ENCODE data around the gene PLA2G4D. TPM values are rescaled to one million over a fixed set of nuclear protein-coding genes. Genes with fewer than 3 reads are reported as not detected.

Gene PLA2G4D
- total RNA-seq: not detected
- polyA plus RNA-seq: 0.03 TPM

DNA sequence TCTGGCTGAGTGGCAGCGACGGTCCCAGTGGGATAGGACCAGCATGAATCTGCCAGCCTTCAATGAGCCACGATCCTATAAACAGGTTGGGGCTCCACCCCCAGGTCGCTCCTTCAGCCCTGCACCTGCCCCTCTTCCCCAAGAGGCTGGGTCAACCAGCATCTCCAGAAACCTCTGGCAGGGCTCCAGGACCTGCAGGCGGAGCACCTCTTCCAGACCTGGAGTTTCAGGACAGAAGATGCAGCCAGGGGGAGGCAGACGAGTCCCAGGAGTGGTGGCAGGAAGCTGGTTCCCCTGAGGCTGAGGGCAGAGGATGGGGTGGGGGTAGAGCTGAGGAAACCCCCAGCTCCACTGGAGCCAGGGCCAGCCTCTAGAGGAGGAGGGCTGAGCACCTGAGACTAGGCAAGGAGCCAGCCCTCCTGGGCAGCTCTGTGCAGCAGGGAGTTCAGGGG lies at the start of gene PLA2G4D:
Gene PLA2G4D (minus strand): TSS at position 51 of the 452 bp plus-strand sequence. CDS start 103 bp downstream, outside the sequence.
- Histone ChIP-seq H3K4me1 (ENCODE audit: insufficient read depth) (no peaks in the 10 kb centered on the region), H3K4me3 (ENCODE audit: low read depth, low read length) (no peak within 1 kb of the TSS), H3K36me3 (ENCODE audit: insufficient read depth) (no peaks in the 10 kb centered on the region), H3K27ac (ENCODE audit: low read depth) (no peak within 1 kb of the TSS)
- no peak for DNase-seq (ENCODE audit: extremely low spot score)
- WGBS: 70% methylated on average over 6 of the region's 6 CpGs

DNA sequence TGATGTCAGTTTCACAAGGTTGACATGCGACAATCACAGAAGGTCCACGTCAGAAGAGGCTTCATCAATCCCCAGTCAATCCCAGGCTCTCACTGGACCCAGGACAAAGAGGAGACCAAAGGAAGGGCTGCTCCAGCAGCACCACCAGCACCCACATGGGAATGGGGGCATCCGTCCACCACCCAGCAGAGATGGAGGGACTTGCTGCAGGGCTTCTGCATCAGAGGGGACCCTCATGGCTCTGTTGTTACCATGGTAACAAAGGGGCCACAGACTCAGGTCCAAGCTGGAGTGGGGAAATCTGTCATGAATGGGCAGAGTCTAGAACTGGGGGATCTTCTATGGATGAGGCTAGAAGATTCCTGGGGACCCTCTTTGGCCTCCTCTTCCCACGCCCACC lies 49.0 kb upstream of the PLA2G4D start:
- DNase-seq (ENCODE audit: extremely low spot score): no peak
- no peak overlapping the region for H3K4me3 ChIP-seq (ENCODE audit: low read depth, low read length)
- no peak overlapping the region for H3K27ac ChIP-seq (ENCODE audit: low read depth)
- no peaks in the 10 kb centered on the region for H3K4me1 ChIP-seq (ENCODE audit: insufficient read depth)
- no peaks in the 10 kb centered on the region for H3K36me3 ChIP-seq (ENCODE audit: insufficient read depth)
- WGBS: 88% methylated on average over 4 of the region's 4 CpGs

GRCh38 chr15:42141795-42142667 lies 47.7 kb upstream of the PLA2G4D start:
- Histone ChIP-seq H3K4me1 (ENCODE audit: insufficient read depth) (no peaks in the 10 kb centered on the region), H3K4me3 (ENCODE audit: low read depth, low read length) (no peak overlapping the region), H3K36me3 (ENCODE audit: insufficient read depth) (no peaks in the 10 kb centered on the region), H3K27ac (ENCODE audit: low read depth) (no peak overlapping the region)
- DNase-seq (ENCODE audit: extremely low spot score): no peak
- WGBS: 82% methylated on average over 21 of the region's 21 CpGs

DNA sequence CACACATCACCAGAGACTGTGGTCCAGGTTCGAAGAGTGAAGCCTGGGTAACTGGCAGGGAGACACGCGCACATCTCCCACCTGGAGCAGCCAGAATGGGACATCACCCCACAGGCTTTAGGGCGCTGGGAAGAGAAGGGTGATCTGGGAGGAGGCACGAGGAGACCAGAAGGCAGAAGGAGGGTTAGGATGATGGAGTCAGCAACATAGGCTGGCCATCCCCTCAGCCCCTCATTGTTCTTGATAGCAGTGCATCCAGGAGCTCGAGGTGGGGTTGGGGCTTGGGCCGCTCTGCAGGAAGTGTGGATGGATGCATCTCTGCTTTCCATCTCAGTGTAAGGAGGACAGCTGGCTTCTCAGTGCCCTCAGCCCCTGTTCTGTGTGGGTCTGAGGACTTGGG lies 46.9 kb upstream of the PLA2G4D start:
- DNase-seq (ENCODE audit: extremely low spot score): no peak
- no peaks in the 10 kb centered on the region for H3K4me1 ChIP-seq (ENCODE audit: insufficient read depth)
- WGBS: 84% methylated on average over 7 of the region's 7 CpGs
- no peak overlapping the region for H3K27ac ChIP-seq (ENCODE audit: low read depth)
- no peak overlapping the region for H3K4me3 ChIP-seq (ENCODE audit: low read depth, low read length)
- no peaks in the 10 kb centered on the region for H3K36me3 ChIP-seq (ENCODE audit: insufficient read depth)

- no peak overlapping the region for H3K4me3 ChIP-seq (ENCODE audit: low read depth, low read length)
- H3K36me3 ChIP-seq (ENCODE audit: insufficient read depth): no peaks in the 10 kb centered on the region
- 80% methylated on average over 8 of the region's 8 CpGs for WGBS
- H3K27ac ChIP-seq (ENCODE audit: low read depth): no peak overlapping the region
- H3K4me1 ChIP-seq (ENCODE audit: insufficient read depth): no peaks in the 10 kb centered on the region
- DNase-seq (ENCODE audit: extremely low spot score): no peak
These were observed 46.2 kb upstream of the PLA2G4D start for GRCh38 chr15:42140383-42141070.

DNA sequence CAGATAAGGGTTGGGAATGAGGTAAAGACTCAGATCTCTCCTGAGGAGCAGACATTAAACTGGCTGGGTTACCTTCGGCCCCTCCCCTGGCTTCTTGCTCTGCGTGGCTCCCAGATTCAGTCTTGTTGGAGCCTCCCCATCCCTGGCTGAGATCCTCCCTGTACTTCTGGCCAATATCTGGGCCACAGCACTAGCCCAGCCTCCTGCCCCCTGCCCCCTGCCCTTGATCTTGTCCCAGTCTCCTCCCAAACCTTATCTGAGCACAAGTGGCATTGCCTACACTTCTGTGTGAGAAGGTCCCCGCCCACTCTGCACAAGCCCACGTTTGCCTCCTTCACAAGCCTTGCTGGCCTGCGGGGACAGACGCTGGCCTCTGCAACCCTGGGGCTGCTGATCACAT lies 45.2 kb upstream of the PLA2G4D start:
- no peak for DNase-seq (ENCODE audit: extremely low spot score)
- WGBS: 82% methylated on average over 6 of the region's 6 CpGs
- no peaks in the 10 kb centered on the region for H3K4me1 ChIP-seq (ENCODE audit: insufficient read depth)
- no peak overlapping the region for H3K27ac ChIP-seq (ENCODE audit: low read depth)
- H3K4me3 ChIP-seq (ENCODE audit: low read depth, low read length): no peak overlapping the region
- no peaks in the 10 kb centered on the region for H3K36me3 ChIP-seq (ENCODE audit: insufficient read depth)

GRCh38 chr15:42138968-42139386 lies 44.6 kb upstream of the PLA2G4D start:
- no peaks in the 10 kb centered on the region for H3K4me1 ChIP-seq (ENCODE audit: insufficient read depth)
- DNase-seq (ENCODE audit: extremely low spot score): no peak

DNA sequence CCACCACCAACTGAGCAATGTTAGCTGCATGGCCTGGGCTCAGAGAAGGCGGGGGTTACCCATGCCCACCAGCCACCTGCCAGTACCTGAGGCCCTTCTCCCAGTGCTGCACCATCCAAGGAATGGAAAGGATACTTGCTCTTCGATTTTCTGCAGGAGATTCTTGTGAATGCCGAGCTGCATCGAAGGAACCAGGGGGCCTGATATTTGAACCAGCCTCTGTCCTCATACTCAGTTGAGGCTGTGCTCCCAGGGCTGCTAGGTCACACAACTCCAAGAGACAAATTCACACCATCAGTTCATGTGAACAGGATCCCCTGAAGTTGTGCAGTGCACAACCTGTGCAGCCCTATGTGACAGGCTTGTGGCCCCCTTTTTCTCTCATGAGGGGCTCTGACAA lies 44.0 kb upstream of the PLA2G4D start:
- no peak overlapping the region for H3K4me3 ChIP-seq (ENCODE audit: low read depth, low read length)
- H3K36me3 ChIP-seq (ENCODE audit: insufficient read depth): no peaks in the 10 kb centered on the region
- no peak overlapping the region for H3K27ac ChIP-seq (ENCODE audit: low read depth)
- DNase-seq (ENCODE audit: extremely low spot score): no peak
- WGBS: 86% methylated on average over 4 of the region's 4 CpGs
- H3K4me1 ChIP-seq (ENCODE audit: insufficient read depth): no peaks in the 10 kb centered on the region

More at GRCh38 chr15:42138968-42139386, 44.6 kb upstream of the PLA2G4D start:
- 55% methylated on average over 3 of the region's 3 CpGs for WGBS
- Histone ChIP-seq H3K4me3 (ENCODE audit: low read depth, low read length) (no peak overlapping the region), H3K36me3 (ENCODE audit: insufficient read depth) (no peaks in the 10 kb centered on the region), H3K27ac (ENCODE audit: low read depth) (no peak overlapping the region)

GRCh38 chr15:42137461-42138261 lies 43.3 kb upstream of the PLA2G4D start:
- no peaks in the 10 kb centered on the region for H3K36me3 ChIP-seq (ENCODE audit: insufficient read depth)
- H3K4me3 ChIP-seq (ENCODE audit: low read depth, low read length): no peak overlapping the region
- H3K27ac ChIP-seq (ENCODE audit: low read depth): no peak overlapping the region
- no peaks in the 10 kb centered on the region for H3K4me1 ChIP-seq (ENCODE audit: insufficient read depth)
- no peak for DNase-seq (ENCODE audit: extremely low spot score)
- WGBS: 48% methylated on average over 11 of the region's 11 CpGs

DNA sequence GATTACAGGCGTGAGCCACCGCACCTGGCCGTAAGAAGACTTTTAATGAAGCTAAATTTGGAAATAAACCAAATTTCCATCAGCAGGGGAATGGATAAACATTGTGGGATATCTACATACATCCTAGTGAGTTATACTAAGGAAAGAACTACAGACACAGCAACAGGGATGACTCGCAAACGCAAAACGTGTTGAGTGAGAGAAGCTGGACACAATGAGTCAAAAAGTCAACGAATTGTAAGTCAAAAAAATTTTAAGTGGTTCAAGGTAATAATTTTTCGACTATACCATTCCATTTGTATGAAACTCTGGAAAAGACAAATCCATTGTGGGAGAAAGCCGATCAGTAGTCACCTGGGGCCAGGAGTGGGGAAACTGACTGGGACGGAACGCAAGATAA lies 42.2 kb upstream of the PLA2G4D start:
- no peak for DNase-seq (ENCODE audit: extremely low spot score)
- 81% methylated on average over 11 of the region's 11 CpGs for WGBS
- Histone ChIP-seq H3K27ac (ENCODE audit: low read depth) (no peak overlapping the region), H3K4me3 (ENCODE audit: low read depth, low read length) (no peak overlapping the region), H3K4me1 (ENCODE audit: insufficient read depth) (no peaks in the 10 kb centered on the region), H3K36me3 (ENCODE audit: insufficient read depth) (no peaks in the 10 kb centered on the region)

- Histone ChIP-seq H3K4me3 (ENCODE audit: low read depth, low read length) (no peak overlapping the region), H3K4me1 (ENCODE audit: insufficient read depth) (no peaks in the 10 kb centered on the region), H3K27ac (ENCODE audit: low read depth) (no peak overlapping the region), H3K36me3 (ENCODE audit: insufficient read depth) (no peaks in the 10 kb centered on the region)
- 76% methylated on average over 1 of the region's 1 CpG for WGBS
- DNase-seq (ENCODE audit: extremely low spot score): no peak
These were observed 41.0 kb upstream of the PLA2G4D start for GRCh38 chr15:42135351-42135750.

GRCh38 chr15:42134617-42135245 lies 40.4 kb upstream of the PLA2G4D start:
- WGBS: 77% methylated on average over 6 of the region's 6 CpGs
- H3K27ac ChIP-seq (ENCODE audit: low read depth): no peak overlapping the region
- no peaks in the 10 kb centered on the region for H3K4me1 ChIP-seq (ENCODE audit: insufficient read depth)
- no peak overlapping the region for H3K4me3 ChIP-seq (ENCODE audit: low read depth, low read length)
- DNase-seq (ENCODE audit: extremely low spot score): no peak
- H3K36me3 ChIP-seq (ENCODE audit: insufficient read depth): no peaks in the 10 kb centered on the region

GRCh38 chr15:42133886-42134502 lies 39.6 kb upstream of the PLA2G4D start:
- H3K4me1 ChIP-seq (ENCODE audit: insufficient read depth): no peaks in the 10 kb centered on the region
- H3K4me3 ChIP-seq (ENCODE audit: low read depth, low read length): no peak overlapping the region
- no peak for DNase-seq (ENCODE audit: extremely low spot score)
- no peak overlapping the region for H3K27ac ChIP-seq (ENCODE audit: low read depth)
- no peaks in the 10 kb centered on the region for H3K36me3 ChIP-seq (ENCODE audit: insufficient read depth)
- WGBS: 68% methylated on average over 11 of the region's 11 CpGs
